ENCODE data around the gene MEGF6.

MEGF6 gene

GRCh38 chr1:3568815-3569435 lies 42.4 kb downstream of the MEGF6 start:
- DNase-seq, result no peak

DNA sequence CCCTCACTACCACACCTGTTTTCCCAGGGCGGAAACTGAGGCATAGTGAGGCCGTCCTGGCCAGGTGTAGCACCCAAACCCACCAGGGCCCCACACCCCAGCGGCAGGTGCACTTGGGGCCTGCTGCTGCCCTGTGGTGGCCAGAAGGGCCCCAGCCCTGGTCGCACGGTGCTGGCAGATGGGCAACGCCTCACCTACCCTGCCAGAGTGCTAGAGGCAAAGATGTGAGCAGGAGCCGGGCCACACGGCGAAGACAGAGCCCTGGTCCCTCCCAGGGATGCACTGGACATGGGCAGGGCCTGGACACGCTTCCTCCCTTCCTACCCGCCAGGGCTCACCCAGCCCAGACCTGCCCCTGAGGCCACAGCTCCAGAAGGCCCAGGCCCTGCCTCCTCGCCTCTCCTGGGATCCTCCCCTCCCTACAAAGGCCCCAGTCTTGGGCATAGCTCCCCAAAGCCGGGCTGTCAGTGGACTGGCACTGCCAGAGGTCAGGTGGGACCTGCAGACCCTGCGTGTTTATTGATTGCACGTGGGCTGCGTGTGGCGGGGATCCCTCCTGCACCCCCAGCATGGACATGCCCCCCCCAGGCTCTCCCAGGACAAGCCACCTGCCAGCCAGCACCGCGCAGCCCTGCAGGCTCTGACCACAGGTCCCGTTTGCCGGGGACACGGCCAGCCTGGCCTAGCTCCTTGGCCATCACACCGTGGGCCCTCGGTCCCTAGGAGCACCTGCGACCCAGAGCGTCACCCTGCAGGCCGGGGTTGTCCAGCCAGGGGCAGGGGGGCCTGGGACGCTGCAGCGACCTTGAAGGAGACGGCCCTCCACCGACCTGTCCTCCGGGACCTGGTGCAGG lies 44.1 kb downstream of the MEGF6 start:
- DNase-seq, result no peak

DNA sequence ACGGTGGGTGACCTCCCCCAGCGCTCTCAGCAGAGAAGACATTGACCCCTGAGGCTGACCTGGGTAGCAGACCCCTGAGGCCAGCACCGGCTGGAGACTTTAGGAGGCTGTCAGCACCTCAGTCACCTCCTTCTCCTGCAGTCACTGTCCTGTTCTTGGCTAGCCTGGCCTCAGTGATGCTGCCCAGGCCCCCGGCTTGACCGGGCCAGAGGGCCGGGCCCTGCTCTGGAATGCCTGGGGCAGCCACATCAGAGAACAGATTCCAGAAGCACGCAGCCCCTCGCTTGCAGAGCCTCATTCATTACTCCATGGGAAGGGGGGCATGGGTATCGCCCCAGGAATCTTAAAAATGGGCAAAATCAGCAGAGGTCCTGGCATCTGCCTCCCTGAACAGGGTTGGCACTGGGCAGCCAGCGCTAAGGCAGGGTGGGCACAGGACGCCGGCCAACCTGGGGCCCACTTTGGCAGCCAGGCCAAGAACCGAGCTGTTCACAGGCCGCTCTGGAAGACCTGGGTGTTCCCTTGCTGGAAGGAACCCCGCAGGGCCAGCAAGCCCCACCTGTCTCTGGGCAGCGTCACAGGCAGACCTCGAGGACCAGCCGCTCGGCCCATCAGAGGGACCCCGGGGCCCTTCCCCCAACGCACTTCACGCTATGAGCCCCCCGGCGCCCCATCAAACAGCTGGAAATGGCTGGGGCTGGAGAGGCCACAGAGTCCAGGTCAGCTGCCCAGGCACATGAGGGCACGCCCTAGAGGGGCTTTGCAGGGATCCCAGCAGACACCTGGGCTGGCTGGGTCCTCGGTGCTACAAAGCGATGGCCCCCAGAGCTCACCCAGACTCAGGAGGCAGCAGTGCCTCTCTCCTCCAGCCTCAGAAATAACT lies 45.1 kb downstream of the MEGF6 start:
- DNase-seq, result no peak

DNA sequence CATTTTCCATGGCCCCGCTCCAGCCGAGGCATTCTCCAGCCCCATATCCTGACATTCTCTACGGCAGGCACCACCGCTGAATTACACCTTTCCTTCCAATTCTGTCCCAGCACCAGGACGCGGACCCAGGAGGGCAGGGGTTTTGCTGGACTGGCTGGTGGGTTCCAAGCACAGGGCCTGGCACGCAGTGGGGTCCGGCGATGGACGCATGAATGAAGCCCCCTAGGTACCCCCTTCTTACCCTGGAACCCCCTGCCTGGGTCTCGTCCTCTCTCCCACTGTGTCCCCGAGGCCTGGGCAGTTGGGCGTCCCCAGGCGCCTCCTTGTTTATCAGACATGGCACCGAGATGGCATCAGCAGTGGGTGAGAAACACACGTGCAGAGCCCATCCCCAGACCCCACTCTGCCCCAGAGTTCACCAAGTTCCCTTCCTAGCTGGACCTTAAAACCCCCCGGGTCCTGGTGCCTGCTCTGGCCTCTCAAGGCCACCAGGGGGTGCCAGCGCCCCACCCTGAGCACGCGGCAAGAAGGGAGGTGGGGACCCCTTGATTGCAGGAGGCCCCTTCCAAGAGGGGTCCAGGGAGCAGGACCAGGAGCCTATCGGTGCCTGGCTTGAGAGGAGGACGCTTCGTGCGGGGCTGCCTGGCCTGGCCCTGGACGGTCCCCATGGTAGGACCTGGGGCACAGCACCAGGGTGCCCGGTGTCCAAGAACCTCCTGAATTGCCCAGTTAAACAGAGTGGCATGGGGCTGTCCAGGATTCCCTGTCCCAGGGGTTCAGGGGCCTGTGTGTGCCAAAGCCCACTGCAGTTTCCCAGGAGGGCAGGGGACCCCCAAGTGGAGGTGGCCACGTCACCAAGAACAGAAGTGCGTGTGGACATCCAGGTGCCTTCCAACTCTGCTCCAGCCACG lies 46.1 kb downstream of the MEGF6 start:
- DNase-seq, result peak in 1 of 2 experiments; percentile 41

DNA sequence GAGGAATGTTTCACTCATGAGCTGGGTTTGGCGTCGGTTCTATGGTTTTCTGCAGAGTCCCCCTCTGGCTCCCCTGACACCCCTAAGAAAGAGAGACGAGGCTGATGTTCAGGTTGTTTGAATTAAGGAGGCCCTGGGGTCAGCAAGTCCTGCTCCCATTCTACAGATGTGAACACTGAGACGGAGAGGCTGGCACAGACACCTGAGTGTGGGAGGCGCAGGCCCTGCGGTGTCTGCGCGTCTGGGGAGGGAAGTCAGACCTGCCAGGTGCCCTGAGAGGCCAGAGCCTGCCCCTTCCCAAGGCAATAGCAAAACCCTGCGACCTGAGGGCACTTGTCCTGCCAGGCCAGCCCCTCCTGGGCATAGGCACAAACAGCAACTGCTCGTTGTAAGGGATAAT lies 47.7 kb downstream of the MEGF6 start:
- DNase-seq, result no peak

DNA sequence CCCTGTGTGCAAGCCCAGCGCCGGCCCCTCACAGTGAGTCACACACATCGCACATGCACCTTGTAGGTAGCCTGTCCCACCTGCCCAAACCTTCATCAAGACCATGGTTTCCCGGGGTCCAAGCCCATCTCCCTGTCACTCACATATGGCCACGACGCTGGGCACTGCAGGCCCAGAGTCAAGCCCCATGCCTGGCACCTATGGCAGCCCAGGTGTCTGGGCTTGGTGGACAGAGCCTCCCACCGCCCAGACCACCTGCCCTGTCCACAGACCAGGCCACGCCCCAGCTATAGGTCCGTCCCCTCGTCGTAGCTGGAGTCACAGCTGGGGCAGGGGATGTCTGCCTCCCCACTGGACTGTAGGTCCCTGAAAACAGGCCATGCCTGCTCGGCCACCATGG lies 48.2 kb downstream of the MEGF6 start:
- no peak for DNase-seq

DNA sequence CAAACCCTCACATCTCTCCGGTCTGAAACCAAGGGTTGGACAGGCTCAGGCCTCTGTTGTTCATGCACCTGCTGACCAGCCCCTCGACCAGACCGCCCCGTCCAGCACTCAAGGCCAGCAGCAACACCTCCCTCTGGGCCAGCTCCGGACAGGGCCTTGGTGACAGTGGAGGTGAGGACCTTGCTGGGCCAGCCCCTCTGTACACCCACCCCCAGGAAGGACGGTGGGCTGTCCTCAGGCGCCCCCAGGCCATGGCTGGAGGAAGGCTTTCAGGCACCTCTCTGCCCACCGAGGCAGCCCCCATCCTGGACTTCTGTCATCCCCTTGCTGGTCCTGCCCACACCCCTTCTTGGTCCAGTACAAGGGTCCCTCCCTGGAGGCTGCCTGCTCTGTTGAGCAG lies 48.6 kb downstream of the MEGF6 start:
- DNase-seq, result no peak

DNA sequence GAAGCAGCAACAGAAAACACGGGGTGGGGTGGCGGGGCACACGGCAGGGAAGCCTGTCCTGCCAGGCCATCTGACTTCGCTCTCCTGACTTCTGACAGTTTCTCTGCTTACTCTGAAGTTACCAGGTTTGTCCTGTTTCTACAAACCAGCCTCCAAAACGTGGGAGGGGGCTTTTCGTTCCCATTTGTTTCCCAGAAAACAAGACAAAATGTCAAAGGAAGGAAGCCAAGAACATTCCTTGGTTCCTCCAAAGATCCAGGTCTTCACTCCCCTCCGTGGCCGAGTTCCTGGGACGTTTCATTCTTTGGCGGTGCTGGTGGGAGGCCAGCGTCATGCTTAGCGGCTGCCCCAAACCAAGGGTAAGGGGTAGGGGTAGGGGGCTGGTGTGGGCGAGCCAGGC lies 49.6 kb downstream of the MEGF6 start:
- no peak for DNase-seq

GRCh38 chr1:3560981-3561380 lies 50.3 kb downstream of the MEGF6 start:
- no peak for DNase-seq

- DNase-seq, result no peak
Observed at GRCh38 chr1:3560251-3560871, 50.9 kb downstream of the MEGF6 start.

DNA sequence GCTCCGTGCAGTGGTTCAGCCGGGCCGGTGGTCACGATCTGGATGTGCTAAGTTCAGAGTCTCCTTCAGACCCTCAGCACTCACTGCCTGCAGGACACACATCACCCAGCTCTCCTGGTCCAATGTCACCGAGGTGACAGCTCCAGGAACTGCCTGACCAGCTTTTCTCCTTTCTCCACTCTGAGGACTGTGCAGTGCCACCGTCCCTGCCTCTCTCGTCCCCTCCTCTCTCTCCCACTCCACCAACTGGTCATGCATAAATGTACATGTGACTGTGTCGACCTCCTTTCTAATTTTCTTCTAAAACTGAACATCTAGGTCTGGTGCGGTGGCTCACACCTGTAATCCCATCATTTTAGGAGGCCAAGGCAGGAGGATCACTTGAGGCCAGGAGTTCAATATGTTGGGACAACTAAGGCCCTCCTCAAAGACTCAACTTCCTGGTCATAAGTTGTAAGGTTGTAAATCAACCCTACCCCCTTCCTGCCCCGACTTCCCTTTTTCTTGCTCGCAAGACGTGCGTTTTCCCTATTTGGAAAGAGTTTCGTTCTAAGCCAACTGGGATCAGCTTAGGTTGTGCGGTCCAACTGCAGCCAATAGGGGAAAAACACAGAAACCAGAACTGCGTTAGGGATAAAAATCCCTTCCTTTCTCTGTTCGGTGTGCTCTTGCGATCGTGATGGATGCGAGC lies 53.1 kb downstream of the MEGF6 start:
- DNase-seq, result no peak

DNA sequence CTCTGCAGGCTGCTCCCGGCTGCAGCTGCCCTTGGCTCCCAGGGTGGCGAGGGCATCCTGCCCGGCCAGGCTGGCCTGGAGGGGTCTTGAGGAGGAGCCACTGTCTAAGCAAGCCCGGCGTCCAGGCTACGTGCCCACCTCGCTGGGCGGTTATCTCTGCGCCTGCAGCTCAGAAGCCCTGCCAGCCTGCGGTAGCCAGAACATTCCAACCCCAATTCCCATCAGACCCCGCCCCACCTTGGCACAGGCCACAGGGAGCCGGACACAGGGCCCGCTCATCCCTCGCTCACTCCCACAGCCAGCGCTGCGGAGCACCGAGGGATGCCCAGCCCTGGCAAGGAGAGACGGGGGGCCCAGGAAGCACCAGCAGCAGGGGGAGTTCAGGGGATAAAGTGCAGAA lies 53.9 kb downstream of the MEGF6 start:
- DNase-seq, result no peak

GRCh38 chr1:3556336-3556735 lies 55.0 kb downstream of the MEGF6 start:
- no peak for DNase-seq

- DNase-seq, result no peak
Observed at GRCh38 chr1:3555131-3555920, 56.0 kb downstream of the MEGF6 start.

- DNase-seq, result no peak
Observed at GRCh38 chr1:3553940-3554223, 57.4 kb downstream of the MEGF6 start.

- DNase-seq, result peak in 1 of 2 experiments; percentile 15
Observed at GRCh38 chr1:3553166-3553939, 58.0 kb downstream of the MEGF6 start.

DNA sequence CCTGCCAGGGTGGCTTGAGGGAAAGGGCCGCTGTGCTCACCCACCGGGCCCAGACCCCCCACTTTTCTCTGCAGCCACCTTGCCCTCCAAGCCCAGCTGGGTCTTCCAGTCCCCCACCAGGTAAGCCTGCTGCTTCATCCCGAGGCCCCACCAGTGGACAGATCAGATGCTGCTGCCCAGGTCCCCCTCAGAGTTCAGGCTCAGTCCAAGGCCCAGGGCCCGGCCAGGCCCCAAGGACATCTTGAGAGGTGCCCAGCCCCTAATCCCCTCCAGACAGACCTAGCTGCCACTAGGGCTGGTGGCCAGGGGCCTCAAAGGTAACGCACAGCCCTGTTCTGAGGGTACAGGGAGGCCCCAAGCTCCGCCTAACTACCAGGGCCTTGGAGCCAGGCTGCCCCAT lies 58.6 kb downstream of the MEGF6 start:
- no peak for DNase-seq

DNA sequence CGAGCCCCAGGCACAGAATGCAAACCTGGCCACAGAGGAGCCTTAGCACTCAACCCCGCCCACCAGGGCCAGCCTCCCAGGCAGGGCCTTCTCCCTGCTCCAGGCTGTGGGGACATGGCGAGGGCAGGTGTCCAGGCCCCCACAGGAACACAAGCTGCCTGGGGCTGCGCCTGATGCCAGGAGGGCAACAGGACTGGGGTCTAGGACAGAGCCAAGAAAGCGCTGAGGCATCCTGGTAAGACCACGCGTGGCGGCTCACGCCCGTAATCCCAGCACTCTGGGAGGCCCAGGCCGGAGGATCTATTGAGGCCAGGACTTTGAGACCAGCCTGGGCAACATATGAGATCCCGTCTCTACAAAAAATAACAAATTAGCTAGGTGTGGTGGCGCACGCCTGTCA lies 59.1 kb downstream of the MEGF6 start:
- no peak for DNase-seq

DNA sequence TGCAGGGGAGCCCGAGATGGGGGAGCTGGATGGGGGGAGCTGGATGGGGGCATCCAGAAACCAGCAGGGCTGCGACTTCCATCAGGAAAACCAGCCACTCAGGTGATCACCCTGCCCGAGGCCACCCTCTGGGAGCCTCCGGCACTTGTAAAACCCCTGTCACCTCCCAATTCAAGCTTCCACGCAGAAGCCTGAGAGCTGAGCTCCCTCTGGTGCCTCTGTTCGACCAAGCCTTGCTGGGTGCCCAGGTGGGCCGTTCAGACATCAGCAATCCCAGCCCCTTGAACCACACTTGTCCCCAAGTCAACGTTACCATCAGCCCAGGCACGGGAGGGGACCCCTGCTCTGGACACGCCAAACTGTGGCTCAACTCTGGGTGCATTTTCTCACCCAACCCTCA lies 59.6 kb downstream of the MEGF6 start:
- no peak for DNase-seq

DNA sequence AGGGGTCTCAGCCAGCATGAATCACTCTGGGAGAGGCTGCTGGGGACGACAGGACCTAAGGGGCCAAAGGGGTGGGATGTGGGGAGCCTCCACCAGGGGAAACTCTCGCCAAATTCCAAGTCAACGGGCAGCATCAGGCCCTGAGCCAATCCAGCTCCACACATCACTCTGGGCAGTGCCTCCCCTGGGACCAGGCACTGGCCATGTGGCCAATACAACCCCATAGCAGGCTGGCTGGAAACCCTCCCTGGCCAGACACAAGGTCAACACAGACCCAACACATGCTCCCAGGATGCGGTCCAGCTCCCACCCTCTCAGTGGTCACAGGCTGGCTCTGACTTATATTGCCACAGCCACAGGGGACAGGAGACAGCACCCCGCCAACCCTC lies 60.0 kb downstream of the MEGF6 start:
- DNase-seq, result no peak

Data from NCI-H526 (cell line).